HepG2 (cell line): ENCODE measurements around the gene RAC3. TPM values are rescaled to one million over a fixed set of nuclear protein-coding genes. Genes with fewer than 3 reads are reported as not detected.
A peak's percentile ranks its signal among the peaks of the same experiment; 100 is the strongest.

Source experiments
- BORCS8-MEF2B ChIP-seq: sonication (generic); formaldehyde crosslinking; IDR thresholded peaks from 2 replicates; pipeline ENCODE4 v1.8.0; 2022; ENCODE audit warnings: mild to moderate bottlenecking, missing genetic modification reagents
- EP300 ChIP-seq, 3 experiments: sonication (generic) in 1 of 3; formaldehyde crosslinking in 1 of 3; IDR thresholded peaks; 2 replicates each; pipeline versions ENCODE4 v1.5.1 to v1.6.1; 2011 to 2020; ENCODE audit warnings: low read depth in 2 of 3, low read length in 2 of 3, borderline replicate concordance in 1 of 3, improper control_type of control experiment in 1 of 3, mild to moderate bottlenecking in 1 of 3, missing genetic modification reagents in 1 of 3, moderate library complexity in 1 of 3
- ISL2 ChIP-seq: sonication (generic); formaldehyde crosslinking; IDR thresholded peaks from 2 replicates; pipeline ENCODE4 v1.5.0; 2020; ENCODE audit warnings: missing genetic modification reagents
- MYC ChIP-seq: sonication (generic); formaldehyde crosslinking; IDR thresholded peaks from 2 replicates; pipeline ENCODE4 v1.9.0; 2021; ENCODE audit warnings: missing genetic modification reagents, borderline replicate concordance
- NCOA5 ChIP-seq: sonication (generic); formaldehyde crosslinking; IDR thresholded peaks from 2 replicates; pipeline ENCODE4 v1.4.0; 2020; ENCODE audit warnings: missing genetic modification reagents
- PHB2 ChIP-seq: fragments of 450-650 bp; IDR thresholded peaks from 2 replicates; pipeline ENCODE4 v1.6.1; 2018; ENCODE audit not compliant: partially characterized antibody
- SALL2 ChIP-seq: sonication (generic); formaldehyde crosslinking; IDR thresholded peaks from 2 replicates; pipeline ENCODE4 v1.8.1; 2023; ENCODE audit warnings: mild to moderate bottlenecking, missing genetic modification reagents, inconsistent platforms
- SIN3B ChIP-seq: fragments of 150-350 bp; IDR thresholded peaks from 2 replicates; pipeline ENCODE4 v1.6.1; 2014; ENCODE audit warnings: low read length
- SKI ChIP-seq: fragments of 450-650 bp; IDR thresholded peaks from one replicate; pipeline ENCODE4 v1.6.1; 2018; ENCODE audit warnings: mild to moderate bottlenecking; ENCODE audit not compliant: partially characterized antibody
- SMAD9 ChIP-seq: sonication (generic); formaldehyde crosslinking; IDR thresholded peaks from 2 replicates; pipeline ENCODE4 v1.5.1; 2020; ENCODE audit warnings: mild to moderate bottlenecking, missing genetic modification reagents
- SMC3 ChIP-seq: IDR thresholded peaks from 2 replicates; pipeline ENCODE4 v1.6.1; 2011; ENCODE audit warnings: low read length, improper control_type of control experiment
- SP4 ChIP-seq: sonication (generic); formaldehyde crosslinking; IDR thresholded peaks from 2 replicates; pipeline ENCODE4 v1.8.1; 2023; ENCODE audit warnings: mild to moderate bottlenecking, missing genetic modification reagents
- SRSF1 ChIP-seq: fragments of 200-400 bp; formaldehyde crosslinking; optimal IDR thresholded peaks from 2 replicates; pipeline ENCODE3; 2017; ENCODE audit warnings: mild to moderate bottlenecking, low read depth, low read length, moderate library complexity
- SSRP1 ChIP-seq: IDR thresholded peaks from 2 replicates; pipeline ENCODE4 v1.6.1; 2016; ENCODE audit warnings: control low read depth
- ZFAT ChIP-seq: sonication (generic); formaldehyde crosslinking; conservative IDR thresholded peaks from 2 replicates; pipeline ENCODE4 v1.8.1; 2023; ENCODE audit warnings: missing genetic modification reagents, inconsistent platforms
- ZNF20 ChIP-seq: sonication (generic); formaldehyde crosslinking; IDR thresholded peaks from 2 replicates; pipeline ENCODE4 v1.4.0; 2020; ENCODE audit warnings: mild to moderate bottlenecking, moderate library complexity, missing genetic modification reagents
- ZNF232 ChIP-seq: sonication (generic); formaldehyde crosslinking; IDR thresholded peaks from 2 replicates; pipeline ENCODE4 v1.4.0; 2020; ENCODE audit warnings: missing genetic modification reagents, borderline replicate concordance
- ZNF326 ChIP-seq: sonication (generic); formaldehyde crosslinking; IDR thresholded peaks from 2 replicates; pipeline ENCODE4 v1.4.0; 2020; ENCODE audit warnings: missing genetic modification reagents, borderline replicate concordance
- ZNF432 ChIP-seq: sonication (generic); formaldehyde crosslinking; IDR thresholded peaks from 2 replicates; pipeline ENCODE4 v1.5.0; 2020; ENCODE audit warnings: missing genetic modification reagents, mild to moderate bottlenecking, borderline replicate concordance
- ZSCAN31 ChIP-seq: sonication (generic); formaldehyde crosslinking; IDR thresholded peaks from 2 replicates; pipeline ENCODE4 v1.5.0; 2020; ENCODE audit warnings: low read depth, mild to moderate bottlenecking, missing genetic modification reagents
- polyA plus RNA-seq, 8 experiments: library from polyadenylated mRNA; depleted of rRNA in 3 of 8; stranded (reverse) in 7 of 8; unstranded in 1 of 8; fragments of >200 nt; fragmentation: Illumina TruSeq in 4 of 8; extraction: Trizol in 4 of 8; gene quantifications; 2 replicates each; pipeline versions ENCODE4 v1.2.1 to v1.2.3, GENCODE V29; 2011 to 2016; ENCODE audit warnings: low read depth in 4 of 8, missing spikeins in 1 of 8, mixed read lengths in 1 of 8; ENCODE audit not compliant: insufficient read depth in 1 of 8
- total RNA-seq, 5 experiments: library from RNA; depleted of rRNA; stranded (reverse); fragments of >200 nt; fragmentation: Illumina TruSeq; extraction: Trizol; gene quantifications; 2 replicates each; pipeline ENCODE4 v1.2.3, GENCODE V29; 2016; ENCODE audit warnings: low read depth in 1 of 5
- TF ChIP-seq, protein P1 (sequence below): sonication (generic); formaldehyde crosslinking; IDR thresholded peaks from 2 replicates; pipeline ENCODE4 v1.9.0; 2022; ENCODE audit warnings: low read depth, missing genetic modification reagents
- TF ChIP-seq, protein P2 (sequence below): IDR thresholded peaks from 2 replicates; pipeline ENCODE4 v1.6.1; 2016; ENCODE audit warnings: mild to moderate bottlenecking
- TF ChIP-seq, protein P3 (sequence below): IDR thresholded peaks from 2 replicates; pipeline ENCODE4 v1.6.1; 2016; ENCODE audit warnings: low read depth

The RAC3 gene
- total and polyA plus RNA-seq, 2 of the 13 experiments (the other 11 are each of a cell fraction or from before 2014, with no cell fraction given), result 10.5 to 21.3 TPM

DNA sequence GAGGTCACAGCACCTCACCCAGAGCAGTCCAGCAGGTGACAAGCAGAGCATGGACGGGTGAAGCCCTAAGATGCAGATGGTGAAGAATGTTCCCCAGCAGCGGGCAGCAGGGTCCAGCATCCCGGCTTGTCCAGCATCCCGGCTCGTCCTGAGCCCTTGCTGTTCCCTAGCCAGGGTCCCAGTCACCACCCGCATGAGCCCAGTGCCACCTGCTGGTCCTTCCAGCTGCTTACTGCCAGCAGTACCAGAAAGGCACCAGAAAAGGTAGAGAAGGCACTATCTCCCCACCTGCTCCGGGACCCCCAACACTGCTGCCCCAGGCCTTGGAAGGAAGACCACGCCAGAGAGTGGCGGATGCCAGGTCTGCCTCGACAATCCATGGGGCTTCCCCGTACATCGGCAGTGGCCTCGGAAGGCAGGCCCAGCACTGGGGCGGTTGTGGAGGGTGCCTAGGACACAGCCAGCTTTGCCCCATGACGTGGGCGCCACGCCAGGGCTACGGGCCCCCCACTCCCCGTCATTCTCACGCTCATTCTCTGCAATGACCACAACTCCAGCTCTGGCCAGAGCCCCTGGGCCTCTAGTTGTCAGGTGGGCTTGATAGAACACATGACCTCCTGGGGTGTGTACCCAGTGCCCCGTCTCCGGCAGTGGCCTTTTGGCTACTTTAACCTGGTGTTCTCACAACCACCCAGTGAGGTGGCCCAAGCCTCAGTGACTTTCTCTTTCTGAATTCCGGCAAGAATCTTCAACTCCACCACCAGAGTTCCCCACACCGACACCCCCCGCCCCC is 10.2 kb upstream of the RAC3 start (continued):
- TF ChIP-seq SSRP1 (CRISPR knock-in tag) (peak; percentile 32; the same call in 1 of the 2 replicates), SMC3 (peak; percentile 93), SALL2 (CRISPR knock-in tag) (peak; percentile 45; the same call in 1 of the 2 replicates), MYC (CRISPR knock-in tag) (peak; percentile 67; the same call in 1 of the 2 replicates), ISL2 (CRISPR knock-in tag) (peak; percentile 79), SIN3B (peak; percentile 32; the same call in 1 of the 2 replicates), PHB2 (no peak), ZNF20 (CRISPR knock-in tag) (no peak), ZNF432 (CRISPR knock-in tag) (no peak), ZFAT (CRISPR knock-in tag) (0 out of 2 replicates have a peak, but pooled peaks have one; percentile 53), ZNF232 (CRISPR knock-in tag) (peak; percentile 85; the same call in 1 of the 2 replicates), ZNF326 (peak; percentile 79; the same call in 1 of the 2 replicates), SKI (peak; percentile 26), BORCS8-MEF2B (CRISPR knock-in tag) (no peak), ZSCAN31 (CRISPR knock-in tag) (peak; percentile 72; the same call in 1 of the 2 replicates), EP300 (IDR thresholded peaks at IDR 0.05; ENCODE audit: low read depth in 2 of 2, low read length in 2 of 2) (0 out of 4 replicates have a peak, but pooled peaks of 1 of the 2 experiments have one; percentile 18), EP300 (CRISPR knock-in tag; IDR thresholded peaks at IDR 0.05; ENCODE audit: borderline replicate concordance) (0 out of 2 replicates have a peak, but pooled peaks have one; percentile 32), SRSF1 (peak; percentile 70), SMAD9 (CRISPR knock-in tag) (peak; percentile 19; the same call in 1 of the 2 replicates), SP4 (CRISPR knock-in tag) (0 out of 2 replicates have a peak, but pooled peaks have one; percentile 75), NCOA5 (CRISPR knock-in tag) (peak; percentile 86; the same call in 1 of the 2 replicates)
- TF ChIP-seq, protein P1, sequence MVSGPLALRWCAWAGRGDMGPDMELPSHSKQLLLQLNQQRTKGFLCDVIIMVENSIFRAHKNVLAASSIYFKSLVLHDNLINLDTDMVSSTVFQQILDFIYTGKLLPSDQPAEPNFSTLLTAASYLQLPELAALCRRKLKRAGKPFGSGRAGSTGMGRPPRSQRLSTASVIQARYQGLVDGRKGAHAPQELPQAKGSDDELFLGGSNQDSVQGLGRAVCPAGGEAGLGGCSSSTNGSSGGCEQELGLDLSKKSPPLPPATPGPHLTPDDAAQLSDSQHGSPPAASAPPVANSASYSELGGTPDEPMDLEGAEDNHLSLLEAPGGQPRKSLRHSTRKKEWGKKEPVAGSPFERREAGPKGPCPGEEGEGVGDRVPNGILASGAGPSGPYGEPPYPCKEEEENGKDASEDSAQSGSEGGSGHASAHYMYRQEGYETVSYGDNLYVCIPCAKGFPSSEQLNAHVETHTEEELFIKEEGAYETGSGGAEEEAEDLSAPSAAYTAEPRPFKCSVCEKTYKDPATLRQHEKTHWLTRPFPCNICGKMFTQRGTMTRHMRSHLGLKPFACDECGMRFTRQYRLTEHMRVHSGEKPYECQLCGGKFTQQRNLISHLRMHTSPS, result peak; percentile 77
- TF ChIP-seq, protein P2, sequence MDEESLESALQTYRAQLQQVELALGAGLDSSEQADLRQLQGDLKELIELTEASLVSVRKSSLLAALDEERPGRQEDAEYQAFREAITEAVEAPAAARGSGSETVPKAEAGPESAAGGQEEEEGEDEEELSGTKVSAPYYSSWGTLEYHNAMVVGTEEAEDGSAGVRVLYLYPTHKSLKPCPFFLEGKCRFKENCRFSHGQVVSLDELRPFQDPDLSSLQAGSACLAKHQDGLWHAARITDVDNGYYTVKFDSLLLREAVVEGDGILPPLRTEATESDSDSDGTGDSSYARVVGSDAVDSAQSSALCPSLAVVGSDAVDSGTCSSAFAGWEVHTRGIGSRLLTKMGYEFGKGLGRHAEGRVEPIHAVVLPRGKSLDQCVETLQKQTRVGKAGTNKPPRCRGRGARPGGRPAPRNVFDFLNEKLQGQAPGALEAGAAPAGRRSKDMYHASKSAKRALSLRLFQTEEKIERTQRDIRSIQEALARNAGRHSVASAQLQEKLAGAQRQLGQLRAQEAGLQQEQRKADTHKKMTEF, result peak; percentile 85; the same call in 1 of the 2 replicates
- TF ChIP-seq, protein P3, sequence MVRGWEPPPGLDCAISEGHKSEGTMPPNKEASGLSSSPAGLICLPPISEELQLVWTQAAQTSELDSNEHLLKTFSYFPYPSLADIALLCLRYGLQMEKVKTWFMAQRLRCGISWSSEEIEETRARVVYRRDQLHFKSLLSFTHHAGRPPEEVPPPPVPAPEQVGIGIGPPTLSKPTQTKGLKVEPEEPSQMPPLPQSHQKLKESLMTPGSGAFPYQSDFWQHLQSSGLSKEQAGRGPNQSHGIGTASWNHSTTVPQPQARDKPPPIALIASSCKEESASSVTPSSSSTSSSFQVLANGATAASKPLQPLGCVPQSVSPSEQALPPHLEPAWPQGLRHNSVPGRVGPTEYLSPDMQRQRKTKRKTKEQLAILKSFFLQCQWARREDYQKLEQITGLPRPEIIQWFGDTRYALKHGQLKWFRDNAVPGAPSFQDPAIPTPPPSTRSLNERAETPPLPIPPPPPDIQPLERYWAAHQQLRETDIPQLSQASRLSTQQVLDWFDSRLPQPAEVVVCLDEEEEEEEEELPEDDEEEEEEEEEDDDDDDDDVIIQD (CRISPR knock-in tag), result no peak; the same call in 1 of the 2 replicates
